GM18508 (cell line): ENCODE data around the gene HNRNPDL.
"Not testable (repeated sequence)": the region's sequence is repeated elsewhere in the genome, so short reads cannot be mapped to it uniquely, and the experiment has no call there.

Experiments
- ATAC-seq: cut with Tn5 transposase; IDR thresholded peaks from one replicate; pipeline ENCODE4 v1.9.1; 2021; ENCODE audit warnings: moderate number of reproducible peaks; ENCODE audit not compliant: insufficient read depth, unreplicated experiment

Gene HNRNPDL

GRCh38 chr4:82394896-82395295 lies 35.4 kb downstream of the HNRNPDL start:
- no peak for ATAC-seq

- not testable (repeated sequence) for ATAC-seq
Observed at GRCh38 chr4:82390061-82390460, 40.2 kb downstream of the HNRNPDL start.

- no peak for ATAC-seq
Observed at GRCh38 chr4:82388405-82388804, 41.9 kb downstream of the HNRNPDL start.

GRCh38 chr4:82386312-82386711 lies 44.0 kb downstream of the HNRNPDL start:
- ATAC-seq = not testable (repeated sequence)

- ATAC-seq = no peak
Observed at GRCh38 chr4:82382751-82383150, 47.5 kb downstream of the HNRNPDL start.

- ATAC-seq = no peak
Observed at GRCh38 chr4:82381661-82382296, 48.5 kb downstream of the HNRNPDL start.

- no peak for ATAC-seq
Observed at GRCh38 chr4:82381235-82381634, 49.0 kb downstream of the HNRNPDL start.

GRCh38 chr4:82380831-82381230 lies 49.4 kb downstream of the HNRNPDL start:
- no peak for ATAC-seq

GRCh38 chr4:82380344-82380743 lies 49.9 kb downstream of the HNRNPDL start:
- ATAC-seq = no peak

- no peak for ATAC-seq
Observed at GRCh38 chr4:82376109-82376508, 54.2 kb downstream of the HNRNPDL start.

GRCh38 chr4:82373816-82374625 lies 56.2 kb downstream of the HNRNPDL start, which contains the start of gene HNRNPD:
TSS of gene HNRNPD (minus strand) at chr4:82373991. CDS start at chr4:82373678, 313 bp downstream.
- peak; percentile 94 for ATAC-seq

- ATAC-seq = peak; percentile 5
Observed at GRCh38 chr4:82373486-82373815, 56.8 kb downstream of the HNRNPDL start.
